Dedifferentiated amniotic fluid mesenchymal stem cell (primary cell): ENCODE data around the gene RTN4RL2.

ENCODE experiments used
- DNase-seq: peaks from one replicate; pipeline ENCODE4 v3.0.0-alpha.2; 2016; ENCODE audit errors: extremely low spot score

The RTN4RL2 gene

DNA sequence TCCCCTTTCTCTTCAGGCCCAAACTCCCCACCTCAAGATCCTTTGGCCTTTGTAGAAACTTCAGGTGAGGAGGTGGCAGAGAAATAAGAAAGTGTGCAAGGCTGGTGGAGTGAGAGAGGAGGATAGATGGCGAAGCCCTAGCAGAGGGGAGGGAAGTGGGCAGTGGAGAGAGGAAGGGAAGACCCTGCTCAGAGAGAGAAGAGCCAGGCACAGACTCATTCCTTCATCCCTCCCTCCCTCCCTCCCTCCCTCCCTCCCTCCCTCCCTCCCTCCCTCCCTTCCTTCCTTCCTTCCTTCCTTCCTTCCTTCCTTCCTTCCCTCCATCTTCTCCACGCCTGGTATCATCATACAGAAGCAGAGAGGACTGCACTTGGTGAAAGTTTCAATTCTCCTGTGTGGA lies 21.0 kb downstream of the RTN4RL2 start:
- DNase-seq: no peak

DNA sequence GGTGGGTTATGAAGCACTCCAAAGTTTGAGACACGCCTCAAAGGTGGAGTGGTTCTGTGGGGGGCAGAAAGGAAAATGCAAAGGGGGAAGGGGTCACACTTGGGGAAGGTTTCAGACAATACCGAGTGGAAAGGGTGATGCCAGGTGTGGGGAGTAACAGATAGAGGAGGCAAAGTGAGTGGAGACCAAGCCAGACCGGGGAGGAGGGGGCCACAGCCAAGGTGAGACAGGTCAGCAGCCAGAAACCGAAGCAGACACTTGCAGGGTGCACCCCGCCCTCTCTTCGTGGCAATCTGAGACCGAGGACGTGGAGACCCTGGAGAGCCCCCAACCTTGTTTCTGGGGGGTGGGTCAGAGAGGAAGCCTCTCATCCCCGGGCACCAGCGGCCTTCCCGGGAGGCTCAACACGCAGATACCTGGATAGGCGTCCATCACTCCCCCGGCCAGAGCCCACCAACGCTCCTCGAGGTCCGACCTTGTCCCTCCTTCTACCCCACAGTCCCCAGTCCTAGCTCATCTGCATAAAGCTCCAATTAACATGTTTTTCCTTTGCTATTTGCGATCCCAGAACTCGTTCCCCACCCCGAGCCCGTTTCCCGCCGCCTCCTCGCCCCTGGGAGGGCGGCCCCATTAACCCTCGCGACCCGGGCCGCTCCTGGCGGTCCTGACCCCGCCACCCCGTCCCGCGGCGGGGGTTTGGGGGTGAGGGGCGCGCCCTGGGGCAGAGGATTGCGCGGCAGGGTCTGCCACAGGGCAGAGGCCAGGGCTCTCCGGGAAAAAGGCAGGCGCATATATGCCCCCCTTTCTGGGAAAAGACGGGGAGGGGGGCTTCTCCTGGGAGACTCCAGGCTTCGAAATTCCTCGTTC lies 21.8 kb downstream of the RTN4RL2 start:
- no peak for DNase-seq

DNA sequence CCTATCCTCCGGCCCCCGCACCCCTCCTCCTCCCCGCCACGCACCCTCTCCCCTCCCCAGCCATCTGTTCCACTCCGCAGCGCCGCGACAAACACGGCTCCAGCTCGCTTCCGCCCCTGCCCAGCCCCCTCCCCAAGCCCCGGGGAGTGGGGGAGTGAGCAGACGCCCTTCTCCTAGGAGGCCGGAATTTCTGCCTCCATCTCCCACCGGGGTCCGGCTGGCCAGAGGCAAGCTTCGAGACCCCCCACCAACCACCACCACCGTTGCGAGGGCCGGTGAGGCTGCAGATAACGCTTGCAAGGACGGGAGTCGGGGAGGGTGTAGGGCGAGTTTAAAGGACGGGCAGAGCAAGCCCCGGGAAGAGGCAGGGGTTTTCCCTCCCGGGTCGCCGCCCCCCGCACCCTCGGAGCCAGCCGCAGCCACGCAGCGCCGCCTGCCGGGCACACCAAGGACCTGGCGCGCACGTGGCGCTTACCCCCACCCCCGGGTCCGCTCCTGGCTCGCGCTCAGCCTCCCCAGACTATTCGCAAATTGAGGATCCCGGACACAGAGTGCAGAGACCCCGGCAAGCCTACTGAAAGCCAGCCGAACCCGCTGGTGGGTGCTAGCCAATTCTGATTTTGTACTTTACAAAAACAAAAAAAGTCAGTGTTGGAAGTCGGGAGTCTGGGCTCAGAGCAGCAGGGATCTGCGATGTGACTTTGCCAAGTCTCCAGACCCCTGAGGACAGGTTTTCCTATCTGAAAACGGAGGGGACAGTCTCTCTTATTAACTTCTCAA lies 22.6 kb downstream of the RTN4RL2 start:
- DNase-seq: no peak

GRCh38 chr11:57483562-57483918 lies 23.2 kb downstream of the RTN4RL2 start:
- no peak for DNase-seq

GRCh38 chr11:57484141-57484710 lies 23.9 kb downstream of the RTN4RL2 start:
- no peak for DNase-seq

- no peak for DNase-seq
Measured at GRCh38 chr11:57485217-57485990, 25.1 kb downstream of the RTN4RL2 start.

GRCh38 chr11:57487021-57487778 lies 26.9 kb downstream of the RTN4RL2 start:
- DNase-seq: no peak

DNA sequence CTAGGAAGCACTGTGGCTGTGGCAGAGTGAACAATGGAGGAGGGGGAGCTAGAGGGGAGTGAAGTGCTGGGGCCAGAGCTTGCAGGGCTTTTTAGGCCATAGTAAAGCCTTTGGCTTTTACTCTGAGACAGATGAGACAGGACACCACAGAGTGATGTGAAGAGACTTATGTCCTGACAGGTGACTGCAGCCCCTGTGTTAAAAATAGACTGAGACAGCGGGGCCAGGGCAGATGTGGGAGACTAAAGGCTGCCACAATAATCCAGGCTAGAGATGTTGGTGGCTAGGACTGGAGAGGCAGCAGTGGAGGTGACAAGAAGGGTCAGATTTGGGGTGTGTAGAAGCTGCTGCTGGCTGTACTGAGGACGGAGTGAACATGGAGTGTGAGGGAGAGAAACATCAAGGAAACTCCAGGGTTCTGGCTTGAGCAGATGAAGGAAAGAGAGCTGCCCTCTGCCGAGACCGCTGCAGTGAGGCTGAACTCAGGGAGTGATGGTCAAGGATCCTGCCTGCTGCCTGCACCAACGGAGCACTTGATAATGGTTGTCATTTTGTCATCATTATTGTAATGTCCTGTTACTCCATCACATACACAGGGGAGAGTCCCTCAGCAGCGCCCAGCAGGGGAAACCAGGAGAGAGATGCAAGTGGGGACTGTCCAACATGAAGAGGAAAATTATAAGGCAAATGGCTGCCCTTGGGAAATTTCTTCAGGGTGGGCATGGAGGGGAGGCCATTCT lies 27.8 kb downstream of the RTN4RL2 start:
- DNase-seq: no peak

DNA sequence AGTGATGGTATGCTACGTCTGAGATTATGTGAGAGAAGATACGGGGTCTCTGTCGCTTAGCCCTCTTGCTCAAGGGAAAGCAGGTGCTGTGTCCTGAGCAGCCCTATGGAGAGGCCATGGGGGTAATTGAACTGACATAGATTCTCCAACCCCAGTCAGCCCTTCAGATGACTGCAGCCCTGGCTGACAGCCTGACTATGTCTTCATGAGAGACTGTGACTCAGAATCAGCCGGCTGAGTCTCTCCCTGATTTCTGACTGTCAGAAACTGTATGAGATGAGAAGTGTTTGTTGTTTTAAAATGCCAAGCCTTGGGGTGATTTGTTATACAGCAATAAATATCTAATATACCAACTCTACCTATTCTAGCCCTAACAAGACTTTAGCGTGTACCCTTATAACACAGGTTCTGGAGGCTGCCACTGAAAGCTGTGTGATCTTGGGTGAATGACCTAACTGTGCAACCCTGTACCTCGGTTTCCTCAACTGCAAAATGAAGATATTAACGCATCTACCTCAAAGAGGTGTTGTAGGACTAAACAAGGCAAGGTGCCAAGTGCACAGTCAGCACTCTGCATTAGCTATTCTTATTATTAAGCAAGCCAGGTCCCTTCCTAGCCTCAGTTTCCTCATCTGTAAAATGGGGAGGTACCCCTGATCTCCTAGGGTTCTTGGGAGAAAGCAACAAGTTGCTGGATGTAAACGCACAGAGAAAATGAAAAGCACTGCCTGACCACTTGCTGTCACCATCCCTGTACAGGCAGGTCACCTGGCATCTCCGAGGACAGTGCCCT lies 30.3 kb downstream of the RTN4RL2 start:
- no peak for DNase-seq

DNA sequence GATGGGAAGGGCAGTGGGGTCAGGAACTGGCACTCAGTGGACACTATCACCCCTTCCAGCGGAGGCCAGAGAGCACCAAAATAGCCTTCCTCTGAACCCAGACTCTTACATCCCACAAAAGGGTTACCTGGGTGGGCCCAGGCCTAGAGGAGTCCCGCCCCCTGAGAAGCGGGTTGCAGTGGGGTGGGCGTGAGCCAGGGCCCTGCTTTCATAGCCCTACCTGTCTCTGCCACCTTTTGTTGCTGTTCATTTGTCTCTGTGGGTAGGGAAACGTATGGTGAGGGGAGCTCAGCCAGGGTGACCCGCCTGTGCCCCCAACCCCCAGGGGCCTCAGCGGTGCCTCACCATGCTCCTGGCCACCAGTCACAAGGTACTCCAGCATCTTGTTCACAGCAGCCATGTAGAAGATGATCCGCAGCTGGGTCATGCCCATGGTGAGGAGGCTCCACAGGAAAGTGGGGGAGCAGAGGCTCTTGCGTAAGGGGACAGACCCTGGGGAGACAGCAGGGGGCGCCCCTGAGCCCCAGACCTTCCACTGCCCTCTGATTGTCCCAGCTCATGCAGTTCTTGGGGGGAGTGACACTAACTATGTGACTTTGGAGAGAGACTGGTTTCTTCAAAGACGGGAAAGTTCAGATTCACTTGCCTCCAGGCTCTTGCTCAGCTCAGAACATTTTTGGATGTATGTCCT lies 31.2 kb downstream of the RTN4RL2 start:
- no peak for DNase-seq

DNA sequence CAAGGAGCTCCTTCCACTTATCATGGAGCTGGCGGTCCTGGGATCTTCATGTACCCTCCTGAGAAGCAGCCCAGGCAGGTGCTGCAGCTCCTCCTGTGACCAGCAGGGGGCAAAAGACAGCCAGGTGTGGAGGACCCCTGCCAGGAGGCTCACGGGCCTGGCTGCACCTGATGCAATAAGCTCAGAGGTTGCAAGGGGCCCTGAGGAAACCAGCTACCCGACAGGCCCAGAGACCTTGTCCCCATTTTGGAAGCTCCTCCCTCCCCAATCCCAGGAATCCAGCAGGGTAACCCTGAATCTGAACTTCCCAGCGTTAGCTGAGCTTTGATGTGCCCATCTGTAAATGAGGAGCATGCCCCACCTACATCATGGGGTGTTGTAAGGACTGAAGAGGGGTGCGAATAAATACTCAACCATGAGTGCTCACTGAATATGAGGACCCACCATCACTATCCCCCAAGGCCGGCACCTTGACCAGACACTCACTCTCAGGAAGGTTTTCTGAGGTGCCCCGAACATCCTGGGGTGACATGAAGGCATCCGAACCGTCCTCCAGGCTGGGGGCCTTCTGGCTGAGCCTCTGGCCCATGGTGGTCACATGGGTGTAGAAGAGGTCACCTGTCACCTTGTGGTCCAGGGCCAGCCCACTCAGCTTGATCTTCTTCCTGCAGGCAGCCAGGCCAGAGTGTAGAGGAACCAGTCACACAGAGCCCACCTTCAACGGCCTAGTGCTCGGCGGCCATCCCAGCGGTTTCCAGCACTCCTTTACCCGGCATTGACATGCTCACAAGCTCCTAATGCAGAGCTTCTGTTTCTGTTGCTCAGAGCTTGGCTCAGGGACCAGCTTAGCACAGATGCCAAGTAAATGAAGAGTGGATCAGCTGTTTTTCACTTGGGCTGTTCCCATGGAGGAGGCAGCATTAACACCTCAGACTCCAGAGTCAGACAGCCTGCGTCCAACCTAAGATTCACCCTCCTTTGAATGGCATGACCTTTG lies 33.5 kb downstream of the RTN4RL2 start:
- no peak for DNase-seq

DNA sequence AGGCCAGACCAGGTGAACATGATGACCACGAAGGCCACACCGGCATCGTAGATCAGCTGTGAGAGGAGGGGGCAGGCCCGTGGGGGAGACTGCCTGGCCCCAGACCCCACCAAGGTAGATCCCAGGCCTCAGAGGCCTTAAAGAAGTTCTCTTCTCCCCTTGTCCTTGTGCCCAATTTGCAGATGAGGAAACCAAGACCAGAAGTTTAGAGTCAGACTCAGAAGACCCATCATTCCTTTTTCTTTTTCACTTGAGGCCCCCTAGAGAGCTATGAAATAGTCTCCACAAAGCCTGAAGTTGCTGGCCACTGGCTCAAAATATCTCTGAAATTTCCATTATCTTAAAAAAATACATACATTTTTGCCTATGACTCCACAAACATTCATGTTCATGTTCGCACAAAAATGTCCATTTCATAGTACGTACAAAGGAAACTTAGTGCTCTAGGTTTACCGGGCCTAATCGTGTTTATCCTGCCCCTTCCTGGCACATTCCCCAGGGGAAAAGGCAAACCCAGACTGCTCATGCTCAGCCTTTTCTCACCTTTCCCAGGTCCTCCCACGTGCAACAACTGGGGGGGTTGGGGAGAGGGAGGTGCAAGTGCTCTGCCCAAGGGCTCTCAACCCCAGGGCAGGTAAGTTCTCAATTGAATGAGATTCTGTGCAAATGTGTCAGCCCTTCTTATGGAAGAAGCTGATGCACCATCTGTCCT lies 35.9 kb downstream of the RTN4RL2 start:
- DNase-seq: no peak

DNA sequence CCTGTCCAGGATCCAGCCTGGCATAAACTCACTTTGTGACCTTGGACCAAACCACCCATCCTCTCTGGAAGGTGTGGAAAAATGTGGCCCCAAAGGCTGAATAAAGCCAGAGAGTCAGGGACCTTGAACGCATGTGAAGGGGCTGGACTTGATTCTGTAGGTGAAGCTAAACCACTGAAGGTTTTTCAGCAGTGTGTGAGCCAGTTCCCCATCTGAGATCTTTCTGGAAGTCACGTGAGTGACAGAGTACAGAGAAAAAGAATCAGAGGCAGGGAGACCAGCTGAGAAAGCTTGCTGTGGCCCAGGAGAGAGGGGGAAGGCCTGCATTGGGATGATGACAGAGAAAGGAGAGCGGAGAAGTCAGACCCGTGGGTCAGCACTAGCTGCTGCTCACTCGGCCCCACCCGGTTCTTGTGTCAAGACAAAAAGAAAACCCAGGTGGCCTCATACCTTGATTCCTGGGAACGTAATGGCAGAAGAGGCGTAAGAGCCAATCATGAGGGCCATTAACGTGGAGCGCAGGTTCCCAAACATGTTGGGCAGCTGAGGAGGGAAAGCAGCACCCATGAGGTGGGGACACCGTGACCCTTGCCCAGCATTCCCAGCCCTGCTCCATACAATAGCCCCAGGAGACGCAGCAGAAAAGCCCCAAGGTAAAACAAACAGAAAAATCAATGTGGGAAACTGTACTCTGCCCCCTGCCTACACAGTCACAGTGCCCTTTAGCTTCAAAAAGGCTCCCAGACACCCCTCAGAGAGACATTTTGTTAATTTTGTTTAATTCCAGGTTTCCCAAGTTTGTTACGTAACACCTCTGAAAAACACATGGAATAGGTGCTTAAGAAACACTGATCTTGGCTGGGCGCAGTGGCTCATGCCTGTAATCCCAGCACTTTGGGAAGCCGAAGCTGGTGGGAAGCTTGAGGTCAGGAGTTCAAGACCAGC lies 37.2 kb downstream of the RTN4RL2 start:
- DNase-seq: no peak

- DNase-seq: no peak
Measured at GRCh38 chr11:57498540-57498939, 38.2 kb downstream of the RTN4RL2 start.

- peak; percentile 76 for DNase-seq
Measured at GRCh38 chr11:57499413-57499982, 39.2 kb downstream of the RTN4RL2 start.

GRCh38 chr11:57499983-57500461 lies 39.7 kb downstream of the RTN4RL2 start:
- DNase-seq: no peak
